Stimulated activated CD4-positive, alpha-beta T cell treated with anti-CD3 and anti-CD28 coated beads, Interleukin-4, amount 100 ng/mL, for 48 hours (primary cell): Measurements from ENCODE around the gene HSD11B2.

Experiments used
- DNase-seq, 2 donors: peaks; one replicate each; pipeline ENCODE4 v3.0.0-alpha.2; 2020; ENCODE audit warnings: low read depth in 2 of 2

The HSD11B2 gene

DNA sequence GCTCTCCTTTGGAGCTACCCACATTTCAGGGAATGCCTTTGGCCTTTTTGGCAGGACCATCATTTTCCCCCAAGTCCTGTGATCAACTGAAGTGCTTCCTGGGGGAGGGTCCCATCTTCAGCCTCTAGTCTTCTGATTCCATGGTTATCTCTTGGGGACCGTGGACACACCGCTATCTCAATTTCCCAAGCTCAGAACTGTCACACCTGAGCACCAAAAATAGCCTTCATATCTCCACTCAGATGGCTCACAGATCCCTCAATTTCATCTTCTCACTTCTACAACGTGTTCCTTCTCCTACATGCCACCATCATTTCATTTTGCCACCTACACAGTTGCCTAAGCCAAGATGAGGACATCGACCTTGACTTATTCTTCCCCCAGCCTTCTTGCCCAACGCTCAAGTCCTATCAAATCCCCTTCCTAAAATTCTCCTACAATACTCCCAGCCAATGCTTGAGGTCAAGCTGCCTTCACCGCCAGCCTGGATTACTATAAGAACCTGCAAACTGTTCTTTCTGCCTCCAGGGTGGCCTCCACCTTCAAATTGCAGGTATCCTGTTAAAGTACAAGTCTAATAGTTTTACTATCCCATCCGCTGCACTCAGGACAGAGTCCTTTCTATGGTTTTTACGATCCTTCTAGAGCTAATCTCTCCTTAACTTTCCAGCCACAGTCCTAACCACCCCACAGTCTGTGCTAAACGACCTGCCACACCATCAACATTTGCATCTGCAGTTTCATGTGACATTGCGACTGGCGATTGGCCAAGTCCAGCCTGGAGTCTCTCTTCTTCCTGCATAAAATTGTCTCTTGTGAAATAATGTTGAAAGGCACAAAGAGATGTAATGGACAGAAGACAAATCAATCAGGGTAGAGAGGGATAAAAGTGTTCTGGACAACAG lies 43.9 kb downstream of the HSD11B2 start:
- no peak for DNase-seq

DNA sequence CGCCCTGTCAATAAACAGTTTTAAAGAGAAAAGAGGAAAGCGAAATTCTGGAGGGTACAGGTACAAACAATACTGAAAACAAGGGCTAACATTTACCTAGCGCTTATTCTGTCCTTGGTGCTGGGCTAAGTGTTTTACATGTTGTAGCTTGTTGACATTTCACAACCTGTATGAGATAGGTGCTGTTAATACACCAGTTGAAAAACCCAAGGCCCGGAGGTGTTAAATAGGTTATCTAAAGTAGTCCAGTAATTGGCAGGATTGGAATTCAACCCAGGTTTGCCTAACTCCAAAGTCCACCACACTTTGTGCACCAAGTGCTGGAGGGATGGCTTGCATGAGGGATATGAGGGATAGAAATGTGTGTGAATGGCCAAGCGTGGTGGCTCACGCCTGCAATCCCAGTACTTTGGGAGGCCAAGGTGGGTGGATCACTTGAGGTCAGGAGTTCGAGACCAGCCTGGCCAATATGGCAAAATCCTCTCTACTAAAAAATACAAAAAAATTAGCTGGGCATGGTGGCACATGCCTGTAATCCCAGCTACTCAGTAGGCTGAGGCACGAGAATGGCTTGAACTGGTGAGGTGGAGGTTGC lies 47.1 kb downstream of the HSD11B2 start:
- no peak for DNase-seq

DNA sequence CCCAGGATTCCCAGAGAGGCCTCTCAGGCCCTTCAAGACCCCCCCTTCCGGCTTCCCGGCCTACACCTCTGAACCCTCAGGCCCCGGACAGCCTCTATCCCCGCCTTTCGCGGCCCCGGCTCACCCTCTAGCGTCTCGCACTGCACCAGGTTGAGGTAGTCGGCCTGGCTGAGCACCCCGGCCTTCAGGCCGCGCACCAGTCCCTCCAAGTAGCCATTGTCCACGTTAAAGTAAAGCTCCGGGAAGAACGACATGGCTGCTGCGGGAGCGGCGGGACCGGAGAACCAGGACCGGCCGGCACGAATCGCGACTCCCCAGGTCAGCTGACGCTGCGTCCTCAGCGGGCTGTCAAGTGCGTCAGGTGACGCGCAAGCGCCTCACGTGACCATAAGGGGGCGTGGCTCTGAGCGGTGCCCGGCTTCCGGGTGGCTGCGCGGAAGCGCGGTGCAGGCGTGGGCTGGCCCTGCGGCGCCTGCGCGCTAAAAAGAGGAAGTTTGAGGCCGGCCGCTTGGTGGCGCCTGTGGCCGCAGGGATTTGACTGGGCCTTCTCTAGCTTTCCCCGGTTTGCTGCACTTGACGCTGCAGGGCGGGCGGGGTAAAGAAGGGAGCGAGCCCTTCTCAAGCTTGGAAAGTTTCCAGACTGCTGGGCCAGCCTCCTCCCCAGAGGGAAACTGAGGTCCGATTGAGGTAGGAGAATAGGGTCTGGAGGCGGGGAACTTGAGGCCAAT lies 50.1 kb downstream of the HSD11B2 start, which contains the start of gene ATP6V0D1:
ATP6V0D1 (minus strand) TSS at position 325 of the 728 bp plus-strand sequence; CDS start at position 254, 71 bp downstream.
- peak; percentile 98 for DNase-seq

DNA sequence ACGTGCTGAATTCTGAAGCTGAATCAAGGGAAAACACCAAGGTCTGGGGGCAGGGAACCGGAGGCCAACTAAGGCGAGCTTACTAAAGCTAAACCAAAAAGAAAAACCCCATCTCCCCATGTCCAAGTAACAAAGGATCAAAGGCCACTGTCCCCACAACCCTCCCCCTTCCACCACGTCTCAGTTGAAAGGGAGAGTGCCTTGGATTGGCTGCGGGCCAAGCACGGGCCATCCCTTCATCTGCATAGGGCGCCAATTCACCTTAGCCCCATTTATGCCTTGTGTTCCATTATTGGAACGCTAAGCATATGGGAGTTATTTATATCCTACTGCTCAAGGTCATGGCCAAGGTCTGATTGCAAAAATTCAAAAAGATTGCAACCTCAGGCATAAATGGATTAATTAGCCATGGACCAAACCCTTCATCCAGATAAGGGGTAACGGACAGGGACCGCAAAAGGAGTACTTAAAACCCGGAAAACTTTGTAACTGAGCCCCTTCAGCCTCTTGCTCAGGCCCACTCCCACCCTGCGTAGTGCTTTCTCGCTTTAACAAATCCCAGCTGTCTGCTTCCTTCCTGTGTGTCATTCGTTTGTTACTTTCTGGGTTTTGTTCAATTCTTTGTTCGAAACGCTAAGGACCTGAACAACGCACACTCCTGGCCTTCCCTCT lies 50.8 kb downstream of the HSD11B2 start:
- DNase-seq = peak; percentile 43 to 45

DNA sequence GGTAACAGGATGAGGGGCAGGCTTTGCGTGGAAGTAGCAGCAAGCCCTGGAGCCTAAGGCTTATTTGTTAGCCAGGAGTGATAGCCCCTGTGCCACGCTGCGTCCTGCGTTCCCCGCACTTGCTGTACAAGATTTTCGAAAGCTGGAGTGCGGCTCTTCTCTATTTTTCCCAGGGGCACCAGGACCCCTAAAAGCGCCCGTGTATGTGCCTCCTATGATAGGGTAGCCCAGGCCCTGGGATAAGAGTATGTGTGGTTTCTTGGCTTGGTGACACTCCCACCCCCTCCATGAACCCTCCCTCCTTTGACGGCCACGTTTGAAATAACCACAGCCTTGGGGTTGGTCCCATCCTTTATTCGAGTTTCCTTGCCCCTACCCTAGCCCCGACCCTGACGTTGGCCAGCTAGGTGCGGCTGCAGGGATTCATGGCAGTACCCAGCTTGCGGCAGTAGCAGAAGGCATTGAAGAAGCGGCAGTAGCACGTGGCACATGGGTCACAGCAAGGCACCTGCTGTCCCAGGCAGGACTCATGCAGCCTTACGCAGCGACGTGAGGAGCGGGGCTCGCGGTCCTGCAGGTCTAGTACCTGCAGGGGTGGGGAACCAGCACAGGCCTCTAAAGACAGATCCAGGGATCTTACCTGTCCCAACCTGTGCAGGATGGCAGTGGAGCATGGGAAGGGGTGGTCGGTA lies 51.5 kb downstream of the HSD11B2 start:
- DNase-seq = no peak

DNA sequence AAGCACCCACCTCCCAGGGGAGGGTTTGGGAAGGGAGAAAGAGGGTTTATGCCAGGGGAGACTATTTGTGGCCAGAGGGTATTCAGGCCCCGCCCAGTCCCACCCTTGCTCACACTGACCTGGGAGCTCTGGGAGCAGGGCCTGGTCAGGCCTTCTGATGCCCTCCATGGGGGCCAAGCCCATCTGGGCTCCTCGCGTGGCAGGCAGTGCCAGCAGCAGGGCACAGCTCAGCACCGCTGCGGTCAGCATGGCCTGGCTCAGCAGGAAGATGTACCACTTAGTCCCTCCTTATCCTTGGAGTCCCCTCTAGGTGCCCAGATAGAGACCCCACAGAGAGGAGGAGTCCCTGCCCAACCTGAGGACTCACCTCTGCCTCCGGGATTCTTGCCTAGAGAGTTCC lies 52.2 kb downstream of the HSD11B2 start, which contains the start of gene AGRP:
AGRP (minus strand) TSS at position 398 of the 400 bp plus-strand sequence; CDS start at position 249, 149 bp downstream.
- no peak for DNase-seq

DNA sequence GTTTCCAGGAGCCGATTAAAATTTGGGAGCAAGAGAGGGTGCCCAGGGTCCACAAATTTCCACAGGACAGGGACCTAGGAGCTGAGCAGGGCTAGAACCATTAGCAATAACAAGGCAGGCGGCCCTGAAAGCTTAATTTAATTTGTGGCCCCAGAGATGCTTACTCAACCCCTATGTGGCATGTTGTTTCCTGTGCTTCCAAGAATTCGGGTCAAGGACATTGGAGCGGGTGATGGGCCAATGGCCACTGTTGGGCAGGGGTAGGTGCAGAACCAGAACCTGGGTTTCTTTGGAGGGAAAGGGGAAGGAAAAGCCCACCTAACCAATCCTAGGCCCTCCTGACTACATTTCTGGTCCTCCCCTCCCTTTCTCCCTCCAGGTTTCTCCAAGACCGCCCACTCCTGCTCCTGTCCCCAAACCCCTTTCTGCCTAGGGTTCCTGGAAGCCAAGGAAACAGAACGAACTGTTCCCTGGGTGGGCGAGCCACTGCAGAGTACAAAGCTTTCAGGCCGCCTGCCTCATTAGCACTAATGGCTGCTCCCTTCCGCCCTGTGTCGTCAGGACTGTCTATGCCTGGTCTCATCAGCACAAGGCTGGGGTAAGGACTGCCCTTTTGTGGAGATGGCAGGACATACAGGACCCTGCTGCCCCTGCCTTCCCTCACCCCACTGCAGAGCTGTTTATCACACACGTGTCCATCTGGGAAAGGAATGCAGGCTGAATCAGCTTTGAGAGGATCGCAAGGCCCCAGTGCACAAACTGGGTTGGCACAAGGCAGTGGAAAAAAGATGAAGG lies 53.0 kb downstream of the HSD11B2 start:
- no peak for DNase-seq

DNA sequence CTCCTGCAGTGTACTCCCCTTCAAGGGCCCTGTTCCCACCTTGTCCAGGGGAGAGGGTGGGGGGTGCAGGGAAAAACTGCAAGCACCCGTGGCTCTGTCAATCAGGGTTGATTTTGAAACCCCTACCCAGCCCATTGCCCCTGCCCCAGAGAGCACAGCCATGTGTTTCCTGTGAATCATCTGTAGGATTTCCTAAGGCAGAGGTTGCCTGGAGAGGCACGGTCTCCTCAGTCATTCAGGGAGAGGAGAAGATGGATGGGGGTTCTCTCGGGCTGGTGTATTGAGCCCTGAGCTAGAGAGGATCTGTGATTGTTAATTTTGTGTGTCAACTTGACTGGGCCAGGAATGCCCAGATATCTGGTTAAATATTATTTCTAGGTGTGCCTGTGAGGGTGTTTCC lies 55.9 kb downstream of the HSD11B2 start:
- DNase-seq = no peak
